ENCODE results near the gene PEMT. TPM values are rescaled to one million over a fixed set of nuclear protein-coding genes. Genes with fewer than 3 reads are reported as not detected.
A peak's percentile ranks its signal among the peaks of the same experiment; 100 is the strongest.

The PEMT gene
- polyA plus RNA-seq, 2 of the 4 experiments (the other 2 are of a cell fraction) = 47.5 to 47.8 TPM

DNA sequence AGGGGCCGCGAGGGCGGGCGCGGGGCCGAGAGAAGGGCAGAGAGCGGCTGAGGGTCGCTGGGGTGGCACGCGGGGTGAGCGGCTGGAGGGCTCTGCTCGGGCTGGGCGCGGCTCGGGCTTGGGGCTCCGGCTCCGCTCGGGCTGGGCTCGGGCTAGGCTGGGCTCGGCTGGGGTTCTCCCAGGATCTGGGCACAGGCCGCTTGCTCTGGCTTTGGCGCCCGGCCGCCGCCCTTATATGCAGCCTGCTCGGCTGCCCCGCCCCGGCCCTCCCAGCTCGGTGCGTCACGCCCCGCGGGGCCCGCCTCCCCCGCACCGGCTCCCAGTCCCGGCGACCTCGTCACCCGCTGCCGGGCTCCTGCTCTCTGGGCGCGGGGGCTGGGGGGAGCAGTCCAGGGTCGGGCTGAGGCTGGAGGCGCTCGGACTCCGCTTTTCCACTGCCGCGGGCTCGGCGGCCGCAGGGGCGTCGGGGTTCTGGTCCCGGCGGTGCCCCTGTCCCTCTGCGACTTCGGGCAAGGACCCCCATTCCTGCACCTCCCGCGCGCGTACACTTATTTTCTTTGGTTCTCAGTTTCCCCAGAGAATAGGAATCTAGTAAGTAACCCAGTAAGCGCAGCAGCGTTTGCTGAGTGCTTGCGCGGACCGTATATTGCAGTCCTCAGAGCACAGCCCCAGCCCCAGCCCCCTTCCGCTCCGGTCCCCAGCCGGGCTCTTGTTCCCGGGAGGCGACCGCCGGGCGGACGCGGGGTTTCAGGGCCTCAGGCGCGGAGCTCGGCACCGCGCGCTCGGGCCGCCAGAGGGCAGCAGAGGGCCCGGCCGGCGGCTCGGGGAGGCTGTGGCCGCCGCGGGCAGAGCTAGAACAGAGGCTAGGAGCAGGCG lies 95.1 kb downstream of the PEMT start, which contains the start of gene RASD1:
Gene RASD1 (minus strand): TSS at position 207 of the 876 bp plus-strand sequence. CDS start 214 bp downstream, outside the sequence.
- DNase-seq (ENCODE audit: low read depth in 1 of 2, low spot score in 1 of 2) (peak; percentile 85 to 88), FAIRE-seq (no peak), ATAC-seq (peak; percentile 83 to 90)
- peak within 1 kb of the TSS; percentile 81 to 93 for H3K27ac ChIP-seq
- H3K4me1 ChIP-seq = peaks cover 4% of the 10 kb centered on the region; the same call in 2 of the 3 replicates
- peak within 1 kb of the TSS; percentile 95 for H3K4me2 ChIP-seq
- POLR2A ChIA-PET = interaction anchor here (0.5 to 2.1 kb wide), 30 partner anchors 11 to 423 kb away, joined by 3 to 22 read pairs (median 5); partner anchors contain the start of gene PEMT
- 8% methylated on average over 55 of the region's 93 CpGs for WGBS (ENCODE audit: missing lambda C conversion rate)
- CTCF ChIA-PET = interaction anchor here (0.6 to 9.6 kb wide), 91 partner anchors 9 to 498 kb away, joined by 3 to 254 read pairs (median 6); partner anchors contain the start of genes MED9 and PEMT
- peak within 1 kb of the TSS; percentile 63 for H3K4me3 ChIP-seq
- H3K9me3 ChIP-seq = no peaks in the 10 kb centered on the region
- TF ChIP-seq JUNB (IDR thresholded peaks at IDR 0.05) = no peak
- 0 out of 2 replicates have a peak, but pooled peaks have one; percentile 59 for TF ChIP-seq MAZ (IDR thresholded peaks at IDR 0.05; ENCODE audit: borderline replicate concordance, low read depth, low read length)
- TF ChIP-seq CTCF (IDR thresholded peaks at IDR 0.05) = peak; percentile 98
- TF ChIP-seq JUN (IDR thresholded peaks at IDR 0.05) = peak in 1 of 2 experiments; percentile 75; a peak in 2 of 5 replicates
- no peak for TF ChIP-seq RCOR1 (IDR thresholded peaks at IDR 0.05; ENCODE audit: low read depth, low read length)
- TF ChIP-seq NFE2L2 (conservative IDR thresholded peaks at IDR 0.05; ENCODE audit: low read length) = no peak
- TF ChIP-seq RFX5 (IDR thresholded peaks at IDR 0.05) = 0 out of 2 replicates have a peak, but pooled peaks have one; percentile 19
- no peak for TF ChIP-seq HOXA7 (CRISPR knock-in tag; IDR thresholded peaks at IDR 0.05)
- TF ChIP-seq, protein P1, sequence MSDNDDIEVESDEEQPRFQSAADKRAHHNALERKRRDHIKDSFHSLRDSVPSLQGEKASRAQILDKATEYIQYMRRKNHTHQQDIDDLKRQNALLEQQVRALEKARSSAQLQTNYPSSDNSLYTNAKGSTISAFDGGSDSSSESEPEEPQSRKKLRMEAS (IDR thresholded peaks at IDR 0.05) = 0 out of 2 replicates have a peak, but pooled peaks have one; percentile 26
- no peak for TF ChIP-seq HDAC2 (IDR thresholded peaks at IDR 0.05)
- TF ChIP-seq POLR2A (IDR thresholded peaks at IDR 0.05; ENCODE audit: low read length) = peak; percentile 76
- TF ChIP-seq NR3C1 (IDR thresholded peaks at IDR 0.05) = no peak
- 0 out of 2 replicates have a peak, but pooled peaks have one; percentile 35 for TF ChIP-seq PHF8 (IDR thresholded peaks at IDR 0.05; ENCODE audit: borderline replicate concordance, low read depth)
- TF ChIP-seq, protein P2, sequence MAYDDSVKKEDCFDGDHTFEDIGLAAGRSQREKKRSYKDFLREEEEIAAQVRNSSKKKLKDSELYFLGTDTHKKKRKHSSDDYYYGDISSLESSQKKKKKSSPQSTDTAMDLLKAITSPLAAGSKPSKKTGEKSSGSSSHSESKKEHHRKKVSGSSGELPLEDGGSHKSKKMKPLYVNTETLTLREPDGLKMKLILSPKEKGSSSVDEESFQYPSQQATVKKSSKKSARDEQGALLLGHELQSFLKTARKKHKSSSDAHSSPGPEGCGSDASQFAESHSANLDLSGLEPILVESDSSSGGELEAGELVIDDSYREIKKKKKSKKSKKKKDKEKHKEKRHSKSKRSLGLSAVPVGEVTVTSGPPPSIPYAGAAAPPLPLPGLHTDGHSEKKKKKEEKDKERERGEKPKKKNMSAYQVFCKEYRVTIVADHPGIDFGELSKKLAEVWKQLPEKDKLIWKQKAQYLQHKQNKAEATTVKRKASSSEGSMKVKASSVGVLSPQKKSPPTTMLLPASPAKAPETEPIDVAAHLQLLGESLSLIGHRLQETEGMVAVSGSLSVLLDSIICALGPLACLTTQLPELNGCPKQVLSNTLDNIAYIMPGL (CRISPR knock-in tag; IDR thresholded peaks at IDR 0.05; ENCODE audit: borderline replicate concordance) = no peak
- TF ChIP-seq MAFK (IDR thresholded peaks at IDR 0.05; ENCODE audit: partially characterized antibody) = no peak
- TF ChIP-seq RNF2 (IDR thresholded peaks at IDR 0.05; ENCODE audit: borderline replicate concordance, low read depth) = no peak
- TF ChIP-seq RAD21 (conservative IDR thresholded peaks at IDR 0.05 in 1 of 2, IDR thresholded peaks at IDR 0.05 in 1 of 2) = peak; percentile 69 to 94
- TF ChIP-seq FOXS1 (CRISPR knock-in tag; IDR thresholded peaks at IDR 0.05) = no peak
- no peak for TF ChIP-seq CHD2 (IDR thresholded peaks at IDR 0.05; ENCODE audit: low read length, partially characterized antibody)
- TF ChIP-seq BCL3 (IDR thresholded peaks at IDR 0.05) = 0 out of 3 replicates have a peak, but pooled peaks have one; percentile 58
- TF ChIP-seq, protein P3, sequence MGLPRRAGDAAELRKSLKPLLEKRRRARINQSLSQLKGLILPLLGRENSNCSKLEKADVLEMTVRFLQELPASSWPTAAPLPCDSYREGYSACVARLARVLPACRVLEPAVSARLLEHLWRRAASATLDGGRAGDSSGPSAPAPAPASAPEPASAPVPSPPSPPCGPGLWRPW (IDR thresholded peaks at IDR 0.05) = no peak
- no peak for TF ChIP-seq CBX2 (IDR thresholded peaks at IDR 0.05; ENCODE audit: borderline replicate concordance, low read depth)
- no peak for TF ChIP-seq NPAS2 (CRISPR knock-in tag; IDR thresholded peaks at IDR 0.05; ENCODE audit: borderline replicate concordance)
- TF ChIP-seq CBX8 (IDR thresholded peaks at IDR 0.05) = no peak
- no peak for TF ChIP-seq CEBPB (IDR thresholded peaks at IDR 0.05)
- 0 out of 2 replicates have a peak, but pooled peaks have one; percentile 29 for TF ChIP-seq MYC (IDR thresholded peaks at IDR 0.05; ENCODE audit: borderline replicate concordance, low read length)
- TF ChIP-seq HOXB13 (CRISPR knock-in tag; IDR thresholded peaks at IDR 0.05; ENCODE audit: low read depth) = no peak
- TF ChIP-seq ZSCAN20 (CRISPR knock-in tag; IDR thresholded peaks at IDR 0.05) = no peak
- no peak for TF ChIP-seq FOSB (CRISPR knock-in tag; IDR thresholded peaks at IDR 0.05)
- TF ChIP-seq HOXB5 (CRISPR knock-in tag; IDR thresholded peaks at IDR 0.05) = no peak
- TF ChIP-seq, protein P4, sequence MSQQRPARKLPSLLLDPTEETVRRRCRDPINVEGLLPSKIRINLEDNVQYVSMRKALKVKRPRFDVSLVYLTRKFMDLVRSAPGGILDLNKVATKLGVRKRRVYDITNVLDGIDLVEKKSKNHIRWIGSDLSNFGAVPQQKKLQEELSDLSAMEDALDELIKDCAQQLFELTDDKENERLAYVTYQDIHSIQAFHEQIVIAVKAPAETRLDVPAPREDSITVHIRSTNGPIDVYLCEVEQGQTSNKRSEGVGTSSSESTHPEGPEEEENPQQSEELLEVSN (IDR thresholded peaks at IDR 0.05; ENCODE audit: borderline replicate concordance, low read depth) = no peak; the same call in 1 of the 2 replicates
- TF ChIP-seq EP300 (IDR thresholded peaks at IDR 0.05) = no peak
- no peak for TF ChIP-seq TP53 (CRISPR knock-in tag; IDR thresholded peaks at IDR 0.05)
- TF ChIP-seq ZFP36 (IDR thresholded peaks at IDR 0.05; ENCODE audit: borderline replicate concordance, partially characterized antibody) = no peak
